ENCODE data around the gene NSG1. TPM values are rescaled to one million over a fixed set of nuclear protein-coding genes. Genes with fewer than 3 reads are reported as not detected.

NSG1 gene
- 7.1 to 9.4 TPM (median 8.5 TPM) in 5 replicates for total RNA-seq (2022; extraction: Qiagen RNA extraction)

GRCh38 chr4:4386736-4387392, at the start of gene NSG1:
Gene NSG1, plus strand, starts transcription at chr4:4387102. Its CDS starts 528 bp downstream, at chr4:4387630.

Other genes with a start within 250 kb of the NSG1 start
- not detected in 5 replicates for gene OTOP1, start 160.2 kb upstream of the NSG1 start, total RNA-seq (2022; extraction: Qiagen RNA extraction)
- gene TMEM128, start 138.9 kb upstream of the NSG1 start, total RNA-seq (2022; extraction: Qiagen RNA extraction) = 9.8 to 12.6 TPM (median 11.1 TPM) in 5 replicates
- 25.9 to 33.7 TPM (median 28.1 TPM) in 5 replicates for gene LYAR, start 96.9 kb upstream of the NSG1 start, total RNA-seq (2022; extraction: Qiagen RNA extraction)
- gene ZBTB49, start 96.9 kb upstream of the NSG1 start, total RNA-seq (2022; extraction: Qiagen RNA extraction) = 2.3 to 2.7 TPM (median 2.5 TPM) in 5 replicates
- gene STX18, start 154.9 kb downstream of the NSG1 start, total RNA-seq (2022; extraction: Qiagen RNA extraction) = 19.5 to 28.8 TPM (median 21.2 TPM) in 5 replicates